Dermis microvascular lymphatic vessel endothelial cell (primary cell): Measurements from ENCODE around the gene ASXL1. TPM values are rescaled to one million over a fixed set of nuclear protein-coding genes. Genes with fewer than 3 reads are reported as not detected.

Experiments
- DNase-seq, 2 donors: peaks; one replicate each; pipeline versions ENCODE4 v3.0.0 to v3.0.0-alpha.2; 2010; ENCODE audit warnings: low read depth in 2 of 2
- total RNA-seq: library from RNA; depleted of rRNA; stranded (reverse); fragments of >200 nt; gene quantifications from 2 replicates; pipeline ENCODE4 v1.2.1, GENCODE V29; 2014

Gene ASXL1
- total RNA-seq, 1 donor from 2014 or later: 27.3 TPM

- no peak for DNase-seq
Observed at GRCh38 chr20:32477594-32478512, 119.7 kb downstream of the ASXL1 start.

- no peak for DNase-seq
Observed at GRCh38 chr20:32478576-32478975, 120.4 kb downstream of the ASXL1 start.

- DNase-seq: no peak
Observed at GRCh38 chr20:32479012-32479411, 120.9 kb downstream of the ASXL1 start.

- no peak for DNase-seq
Observed at GRCh38 chr20:32479697-32480171, 121.6 kb downstream of the ASXL1 start.

GRCh38 chr20:32480371-32481241, 122.5 kb downstream of the ASXL1 start:
- DNase-seq: peak in 1 of 2 donors; percentile 65

- no peak for DNase-seq
Observed at GRCh38 chr20:32481311-32482142, 123.4 kb downstream of the ASXL1 start.

- DNase-seq: no peak
Observed at GRCh38 chr20:32482143-32482441, 124.0 kb downstream of the ASXL1 start.

GRCh38 chr20:32482442-32483261, 124.5 kb downstream of the ASXL1 start:
- peak in 1 of 2 donors; percentile 54 for DNase-seq

- DNase-seq: peak; percentile 48 to 79
Observed at GRCh38 chr20:32483351-32484224, 125.5 kb downstream of the ASXL1 start.

- DNase-seq: peak in 1 of 2 donors; percentile 56
Observed at GRCh38 chr20:32484225-32484957, 126.3 kb downstream of the ASXL1 start.

- peak; percentile 75 to 90 for DNase-seq
Observed at GRCh38 chr20:32484958-32485769, 127.0 kb downstream of the ASXL1 start.

- peak; percentile 90 to 99 for DNase-seq
Observed at GRCh38 chr20:32485770-32486478, 127.8 kb downstream of the ASXL1 start.

GRCh38 chr20:32487381-32487780, 129.2 kb downstream of the ASXL1 start:
- no peak for DNase-seq

- no peak for DNase-seq
Observed at GRCh38 chr20:32488066-32488838, 130.1 kb downstream of the ASXL1 start.
